Activated CD4-positive, alpha-beta T cell treated with anti-CD3 and anti-CD28 coated beads for 48 hours (primary cell): Measurements from ENCODE around the gene CA12.

Experiments used
- DNase-seq: peaks from one replicate; pipeline ENCODE4 v3.0.0-alpha.2; 2020

CA12 gene

DNA sequence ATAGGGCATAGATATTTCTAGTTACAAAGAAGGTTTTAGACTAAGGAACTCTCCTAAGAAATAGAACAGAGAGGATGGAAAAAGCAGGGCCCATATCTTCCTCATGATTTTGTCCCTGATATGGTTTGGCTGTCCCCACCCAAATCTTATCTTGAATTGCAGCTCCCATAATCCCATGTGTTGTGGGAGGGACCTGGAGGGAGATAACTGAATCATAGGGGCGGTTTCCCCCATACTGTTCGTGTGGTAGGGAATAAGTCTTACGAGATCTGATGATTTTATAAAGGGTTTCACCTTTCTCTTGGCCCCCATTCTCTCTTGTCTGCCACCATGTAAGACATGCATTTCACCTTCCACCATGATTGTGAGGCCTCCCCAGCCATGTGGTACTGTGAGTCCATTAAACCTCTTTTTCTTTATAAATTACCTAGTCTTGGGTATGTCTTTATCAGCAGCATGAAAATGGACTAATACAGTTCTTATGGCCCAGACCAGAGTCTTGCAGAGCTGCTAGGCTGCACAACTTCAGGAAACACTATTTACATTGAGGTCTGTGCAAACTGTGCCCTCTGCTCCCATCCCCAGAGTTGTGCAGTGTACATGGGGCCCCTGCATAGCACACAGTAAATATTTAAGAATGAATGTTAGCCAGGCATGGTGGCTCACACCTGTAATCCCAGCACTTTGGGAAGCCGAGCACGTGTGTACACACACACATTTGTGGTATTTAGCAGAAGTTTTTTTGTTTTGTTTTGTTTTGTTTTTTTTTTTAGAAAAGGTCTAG is 20.3 kb upstream of the CA12 start:
- DNase-seq = no peak

DNA sequence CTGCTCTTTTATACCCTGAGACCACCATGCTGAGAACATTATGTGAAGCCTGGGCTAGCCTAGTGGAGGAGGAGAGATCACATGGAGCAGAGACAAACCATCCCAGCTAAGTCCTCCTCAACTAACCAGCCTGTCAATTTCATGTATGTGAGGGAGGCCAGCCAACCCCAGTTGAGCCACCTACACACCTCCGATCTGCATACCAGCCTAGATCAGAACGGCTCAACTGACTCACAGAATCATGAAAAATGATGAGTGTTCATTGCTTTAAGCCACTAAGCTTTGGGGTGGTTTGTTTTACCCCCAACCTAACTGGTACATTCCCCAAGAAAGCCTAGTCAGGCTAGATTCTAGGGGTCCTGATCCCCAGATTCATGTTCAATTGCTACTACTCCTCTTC is 19.4 kb upstream of the CA12 start:
- peak; percentile 56 for DNase-seq

DNA sequence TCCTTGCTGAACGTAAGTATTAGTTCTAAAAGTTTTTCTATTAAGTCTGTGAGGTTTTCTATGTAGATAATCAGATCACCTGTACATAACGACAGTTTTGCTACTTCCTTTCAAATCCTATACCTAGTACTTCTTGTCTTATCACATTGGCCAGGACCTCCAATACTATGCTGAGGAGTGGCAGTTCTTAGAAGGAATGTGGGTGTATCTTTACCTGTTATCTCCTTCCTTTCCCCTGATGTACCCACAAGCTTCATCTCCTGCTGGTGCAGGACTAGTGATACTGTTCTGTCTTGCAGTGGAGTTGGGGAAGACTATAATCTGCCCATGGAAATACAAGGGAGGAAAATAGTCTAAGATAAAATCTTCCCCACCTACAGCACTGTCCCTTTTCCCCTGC is 16.8 kb upstream of the CA12 start:
- DNase-seq = no peak

DNA sequence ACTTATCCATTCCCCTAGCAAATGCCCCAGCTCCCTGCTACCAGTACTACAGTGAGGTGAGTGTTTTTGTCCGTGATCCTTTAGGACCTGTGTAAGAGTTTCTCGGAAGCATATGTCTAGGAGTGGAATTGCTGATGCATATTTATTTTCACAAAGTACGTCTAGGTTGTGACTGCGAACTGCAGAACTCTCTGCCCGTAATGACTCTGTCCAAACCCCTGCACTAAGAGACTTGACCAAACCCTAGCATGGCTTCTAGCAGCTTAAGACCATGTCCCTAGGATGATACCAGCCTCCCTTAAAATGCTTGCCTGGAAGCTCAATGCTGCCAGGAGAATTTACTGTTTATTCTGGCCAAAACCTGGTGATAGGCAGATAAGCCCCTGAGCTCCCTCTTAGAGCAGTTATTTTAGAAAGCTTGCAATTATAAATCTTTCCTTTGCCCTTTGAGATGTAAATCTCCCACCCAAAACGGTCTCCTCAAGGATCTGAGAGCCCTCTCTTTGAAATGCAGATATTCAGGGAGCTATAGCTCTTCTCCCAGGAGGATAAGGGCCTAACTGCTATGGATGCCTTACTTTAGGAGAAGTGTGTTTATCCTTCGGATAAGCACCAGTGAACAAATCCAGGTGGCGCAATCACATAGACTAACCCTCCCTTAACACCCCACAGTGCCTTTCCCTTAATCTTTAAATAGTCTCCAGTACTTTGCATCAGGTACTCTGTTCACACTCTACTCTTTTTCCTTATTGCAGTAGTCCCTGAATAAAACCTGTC is 14.7 kb upstream of the CA12 start:
- DNase-seq = no peak

DNA sequence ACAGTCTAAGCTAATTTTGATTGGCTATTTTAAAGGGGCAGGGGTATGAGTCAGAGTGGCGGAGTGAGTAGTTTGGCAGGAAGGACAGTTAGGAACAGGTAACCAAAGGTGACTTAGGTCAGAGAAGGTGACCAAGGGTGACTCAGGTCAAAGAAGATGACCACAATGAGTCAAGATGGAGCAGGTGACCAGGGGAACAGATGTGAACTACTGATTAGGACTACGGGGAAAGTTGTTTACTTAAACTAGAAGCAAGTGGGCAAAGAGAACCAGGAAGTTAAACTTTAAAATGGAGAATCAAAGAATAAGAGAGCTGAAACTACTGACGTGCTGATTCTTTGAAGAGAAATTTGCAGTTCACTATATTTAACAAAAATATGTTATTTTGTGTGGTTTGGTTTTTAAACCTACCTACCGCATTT is 14.1 kb upstream of the CA12 start:
- DNase-seq = no peak

DNA sequence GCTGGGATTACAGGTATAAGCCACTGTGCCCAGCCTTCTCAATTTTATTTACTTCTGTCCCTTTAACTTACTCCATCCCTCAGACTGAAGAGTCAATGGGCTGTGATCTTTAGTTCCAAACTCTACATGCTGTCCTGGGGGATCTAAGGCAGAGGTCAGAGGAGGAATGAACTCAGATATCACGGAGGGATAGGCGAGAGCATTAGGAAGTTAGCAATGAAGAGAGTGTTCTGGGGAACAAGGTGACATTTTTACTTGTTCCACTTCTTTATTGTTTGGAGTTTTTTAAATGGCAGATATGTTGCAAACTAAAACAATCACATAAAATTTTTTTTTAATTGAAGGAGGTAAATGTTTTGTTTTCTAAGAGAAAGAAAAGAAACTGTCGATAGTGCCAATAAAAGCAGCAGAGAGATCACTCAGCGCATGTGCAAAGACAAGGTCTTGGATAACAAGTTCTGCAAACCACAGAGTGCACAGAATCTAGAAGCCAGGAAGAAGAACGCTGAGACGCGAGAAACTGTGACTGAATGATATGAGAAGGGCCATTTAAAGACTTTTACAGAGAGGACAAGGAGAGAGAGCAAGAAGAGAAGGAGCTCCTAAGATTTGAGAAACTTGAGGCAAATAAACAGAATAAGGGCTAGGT is 10.8 kb upstream of the CA12 start:
- no peak for DNase-seq

DNA sequence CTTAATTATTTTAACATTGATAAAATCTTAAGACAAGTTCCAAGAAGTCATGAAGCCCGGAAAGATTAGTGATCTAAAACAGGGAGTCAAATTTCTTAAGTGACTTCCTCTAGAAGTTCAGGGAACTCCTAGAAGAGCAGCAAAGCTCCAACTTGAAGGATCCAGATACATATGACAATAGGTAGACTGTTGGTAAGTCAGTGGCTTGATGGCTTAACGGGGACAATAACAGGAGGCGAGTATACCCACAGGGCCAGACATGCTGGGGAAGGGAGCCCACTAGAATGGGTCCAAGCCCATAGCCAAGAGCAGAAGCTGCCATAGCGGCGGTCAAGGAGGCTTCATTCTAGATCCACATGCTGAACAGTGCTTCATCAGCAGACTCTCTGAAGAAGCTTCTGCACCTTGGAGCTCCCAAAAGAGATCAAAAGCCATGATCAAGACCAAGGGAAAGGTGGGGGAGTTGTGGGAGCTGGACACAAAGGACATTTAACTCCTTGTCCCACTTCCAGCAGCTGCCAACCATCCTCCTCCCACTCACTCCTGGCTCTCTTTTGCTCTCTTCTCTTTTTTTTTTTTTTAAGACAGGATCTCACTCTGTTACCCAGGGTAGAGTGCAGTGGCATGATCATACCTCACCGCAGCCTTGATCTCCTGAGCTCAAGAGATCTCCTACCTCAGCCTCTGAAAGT is 10.2 kb upstream of the CA12 start:
- DNase-seq = no peak

DNA sequence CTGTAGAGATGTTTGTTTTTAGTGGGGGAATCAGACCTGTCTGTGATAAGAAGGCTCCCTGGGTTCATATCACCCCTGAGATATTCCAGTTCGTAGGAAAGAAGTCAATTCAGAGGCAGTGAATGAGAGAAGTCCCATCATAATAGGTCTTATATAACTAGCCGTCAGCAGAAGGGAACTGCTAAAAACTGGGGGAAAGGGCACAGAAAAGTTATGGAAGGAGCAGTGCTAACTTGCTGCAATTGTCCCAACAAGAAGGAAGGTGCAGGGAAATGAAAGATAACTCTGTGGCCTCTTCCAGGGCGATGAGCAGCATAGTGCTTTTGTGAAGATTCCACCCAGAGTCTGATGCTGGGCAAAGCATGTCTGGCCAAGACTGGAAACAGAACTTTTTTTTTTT is 9.0 kb upstream of the CA12 start:
- no peak for DNase-seq

DNA sequence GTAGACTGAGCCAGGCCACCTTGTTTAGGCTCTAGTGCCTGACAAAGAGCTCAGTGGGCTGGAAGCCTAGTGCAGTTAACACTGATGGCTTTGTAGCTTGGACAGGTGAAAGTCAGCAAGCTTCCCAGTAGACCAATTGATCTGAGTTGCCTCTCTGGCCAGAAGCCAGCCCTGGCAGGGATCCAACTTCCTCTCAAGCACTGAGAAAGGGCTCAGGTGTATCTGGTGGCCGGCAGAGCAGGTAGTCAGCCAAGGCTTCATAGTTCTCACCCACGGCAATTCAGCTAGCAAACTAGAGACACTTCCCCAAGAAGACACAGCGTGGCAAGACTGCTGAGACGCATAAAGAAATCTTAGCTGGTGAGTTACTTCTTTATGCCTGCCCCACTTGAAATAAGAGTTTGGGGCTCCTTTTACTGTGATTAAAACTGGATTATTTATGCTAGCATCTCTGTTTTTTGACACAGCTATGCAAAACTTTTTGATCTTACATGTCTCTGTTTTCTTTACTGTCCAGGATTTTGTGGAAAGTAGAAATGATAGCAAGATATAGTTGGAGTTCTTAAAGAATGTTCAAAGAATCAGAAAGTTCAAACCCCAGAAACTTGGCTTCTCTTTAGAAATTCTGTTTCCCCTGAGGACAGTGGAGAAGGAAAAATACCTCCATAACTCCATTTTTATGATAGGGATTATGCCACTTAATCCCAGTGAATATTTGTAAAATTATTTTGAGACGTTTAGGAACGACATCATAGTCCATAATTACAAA is 8.4 kb upstream of the CA12 start:
- no peak for DNase-seq

DNA sequence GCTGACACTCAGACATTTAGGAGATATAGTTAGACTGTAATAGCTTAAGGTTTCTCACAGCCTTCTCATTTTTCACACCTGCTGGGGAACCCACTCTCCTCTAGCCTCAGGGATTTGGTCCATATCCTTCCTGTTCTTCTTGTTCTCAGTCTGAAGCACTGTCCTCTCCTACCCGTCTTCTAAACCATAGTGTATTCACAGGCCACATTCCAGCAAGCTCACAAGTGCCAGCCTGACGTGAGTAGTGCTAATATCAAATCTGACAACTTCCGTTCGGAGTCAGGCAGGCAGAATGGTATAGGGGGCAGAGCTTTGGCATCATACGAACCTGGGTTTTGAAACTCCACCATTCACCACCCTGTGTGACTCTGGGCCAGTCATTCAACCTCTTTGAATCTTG is 6.9 kb upstream of the CA12 start:
- DNase-seq = no peak

DNA sequence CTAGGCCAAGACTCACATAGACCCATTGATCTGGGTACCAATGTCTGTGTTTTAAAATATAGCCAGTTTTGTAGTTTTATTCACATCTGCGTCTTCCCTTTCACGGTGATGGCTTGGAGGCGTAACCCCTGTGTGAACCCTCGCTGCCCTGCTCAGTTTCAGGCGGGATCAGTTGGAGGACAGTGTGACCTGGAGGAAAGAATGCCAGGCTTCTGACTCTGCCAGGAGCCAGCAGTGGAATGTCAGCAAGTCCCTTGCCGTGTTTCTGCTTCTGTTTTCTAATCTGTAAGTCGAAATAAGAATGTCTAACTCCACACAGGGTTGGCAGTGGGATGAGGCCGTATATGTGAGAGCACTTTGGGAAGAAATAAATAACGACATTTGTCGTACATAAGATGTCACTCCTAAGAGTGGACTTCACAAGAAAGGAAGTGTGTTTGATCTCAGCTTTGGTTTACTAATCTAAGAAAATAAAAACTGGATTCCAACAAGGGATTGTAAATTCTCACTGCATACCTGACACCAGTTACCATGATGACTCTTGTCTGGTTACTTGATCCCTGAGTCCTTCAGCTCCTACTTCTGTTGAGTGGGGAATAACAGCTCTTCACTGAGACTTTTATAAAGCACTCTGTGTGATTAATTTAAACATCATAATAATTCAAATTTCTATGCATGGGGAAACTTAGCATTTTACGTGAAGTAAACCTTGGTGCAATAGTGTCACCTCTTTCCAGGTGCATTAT is 6.3 kb upstream of the CA12 start:
- DNase-seq = no peak

DNA sequence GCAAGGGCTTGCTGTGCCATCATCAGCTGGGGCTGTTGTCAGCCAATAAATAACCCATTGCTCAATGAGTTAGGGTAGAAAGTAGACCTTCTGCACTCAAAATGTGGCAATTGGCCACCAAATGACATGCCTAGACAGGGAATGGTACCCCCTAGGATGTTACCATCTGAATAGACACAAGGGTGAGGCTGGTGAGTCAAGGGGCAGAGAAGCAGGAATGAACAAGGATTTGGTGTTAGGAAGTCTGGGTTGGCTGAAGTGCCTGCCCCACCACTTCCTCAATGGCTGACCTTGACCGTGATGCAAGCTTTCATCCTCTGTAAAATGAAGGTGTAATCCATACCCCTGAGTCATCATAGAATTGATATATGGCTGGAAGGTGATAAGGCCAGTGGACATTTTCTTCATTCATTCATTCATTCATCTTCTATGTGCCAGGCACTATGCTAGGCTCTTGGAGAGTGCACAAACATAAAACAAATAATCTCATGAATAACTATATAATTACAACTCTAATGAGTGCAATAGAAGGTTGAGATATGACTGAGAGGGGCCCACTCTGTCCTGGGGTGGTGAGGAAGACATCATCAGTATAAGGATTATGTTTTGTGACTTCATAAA is 4.4 kb upstream of the CA12 start:
- DNase-seq = no peak

DNA sequence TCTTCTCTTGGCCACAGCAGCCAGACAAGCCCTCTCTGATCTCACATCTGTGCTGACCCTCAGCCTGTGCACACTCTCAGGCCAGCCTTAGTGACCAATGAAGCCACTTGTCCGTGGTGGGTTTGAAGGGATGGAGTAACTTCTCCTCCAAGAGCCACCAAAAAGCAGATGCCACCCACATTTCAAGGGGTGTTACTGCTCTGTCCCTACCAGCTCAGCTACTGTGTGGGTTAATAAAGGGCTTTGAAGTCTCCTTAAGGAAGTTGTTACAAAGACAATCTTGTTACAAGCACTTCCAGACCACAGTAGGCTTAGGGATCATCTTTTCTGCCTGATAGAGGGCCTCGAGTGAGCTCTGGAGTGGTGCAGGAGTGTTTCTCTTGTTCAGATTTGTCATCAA is 3.3 kb upstream of the CA12 start:
- no peak for DNase-seq

DNA sequence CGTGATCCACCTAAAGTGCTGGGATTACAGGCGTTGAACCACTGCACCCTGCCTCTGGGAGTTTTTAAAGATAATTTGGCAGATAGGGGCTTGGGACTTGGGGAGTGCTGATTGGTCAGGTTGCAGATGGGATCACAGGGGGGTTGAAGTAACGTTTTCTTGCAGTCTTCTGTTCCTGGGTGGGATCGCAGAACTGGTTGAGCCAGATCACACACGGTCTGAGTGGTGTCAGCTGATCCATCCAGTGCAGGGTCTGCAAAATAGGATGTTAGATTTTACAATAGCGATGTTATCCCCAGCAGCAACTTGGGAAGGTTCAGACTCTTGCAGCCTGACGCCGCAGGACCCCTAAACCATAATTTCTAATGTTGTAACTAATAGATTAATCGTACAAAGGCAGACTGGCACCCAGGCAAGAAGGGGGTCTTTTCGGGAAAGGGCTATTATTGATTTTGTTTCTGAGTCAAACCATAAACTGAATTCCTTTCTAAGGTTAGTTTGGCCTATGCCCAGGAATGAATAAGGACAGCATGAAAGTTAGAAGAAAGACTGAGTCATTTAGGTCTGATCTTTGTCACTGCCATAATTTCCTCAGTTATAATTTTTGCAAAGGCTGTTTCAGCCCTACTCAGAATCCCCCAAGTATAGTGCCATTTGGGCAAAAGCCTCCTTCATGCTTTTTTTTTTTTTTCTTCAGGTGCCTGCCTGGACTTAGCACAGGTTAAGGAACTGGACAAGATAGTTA is 1.5 kb upstream of the CA12 start:
- DNase-seq = no peak

DNA sequence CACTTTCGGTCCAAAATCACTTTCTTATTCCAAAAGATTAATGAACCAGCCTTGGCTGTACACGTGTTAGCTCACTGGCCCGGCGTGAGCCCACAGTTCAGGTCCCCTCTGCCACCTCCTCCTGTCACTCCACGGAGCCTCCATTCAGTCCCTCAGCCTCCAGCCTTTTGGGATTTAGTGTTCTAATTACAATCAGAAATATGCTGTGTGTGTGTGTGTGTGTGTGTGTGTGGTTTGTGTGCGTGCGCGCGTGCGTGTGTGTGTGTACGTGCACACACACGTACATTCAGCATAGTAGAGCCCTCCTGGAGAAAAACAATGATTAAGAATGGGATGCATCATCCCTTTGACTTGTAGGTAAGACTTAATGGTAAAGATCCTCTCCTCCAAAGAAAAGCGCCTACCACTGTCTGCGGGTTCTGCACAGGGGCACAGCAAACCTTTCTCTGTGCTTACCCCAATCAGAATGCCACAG is 801 bp downstream of the CA12 start:
- DNase-seq = no peak

DNA sequence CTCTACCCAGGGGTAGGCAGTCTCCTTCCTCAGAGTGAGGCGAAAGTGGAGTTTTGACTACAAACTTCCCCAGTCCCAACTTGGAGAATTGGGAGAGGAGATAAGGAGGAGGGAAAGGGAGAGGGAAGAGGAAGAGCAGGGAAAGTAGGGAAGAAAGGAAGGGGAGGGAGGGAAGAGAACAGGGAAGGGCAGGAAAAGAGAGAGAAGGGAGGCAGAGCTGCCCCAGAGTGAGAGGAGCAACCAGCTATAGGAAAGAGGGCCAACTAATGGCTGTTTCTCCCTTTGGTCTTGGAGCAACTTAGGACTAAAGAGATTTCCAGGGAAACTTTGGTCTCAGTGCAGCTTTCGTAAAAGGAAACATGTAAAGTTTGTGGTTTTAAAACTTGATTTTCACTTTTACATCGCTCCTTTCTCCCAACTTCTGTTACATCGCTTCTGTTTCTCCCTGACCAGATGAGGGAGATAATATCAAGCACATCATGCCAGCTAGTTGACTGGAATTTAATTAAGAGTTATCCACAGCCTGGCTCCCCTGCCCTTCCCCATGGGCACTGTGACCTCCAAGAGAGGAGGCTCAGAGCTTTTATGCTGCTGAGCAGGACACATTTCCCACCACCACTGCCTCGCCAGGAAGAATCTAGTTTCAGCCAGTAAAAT is 1.4 kb downstream of the CA12 start:
- no peak for DNase-seq

DNA sequence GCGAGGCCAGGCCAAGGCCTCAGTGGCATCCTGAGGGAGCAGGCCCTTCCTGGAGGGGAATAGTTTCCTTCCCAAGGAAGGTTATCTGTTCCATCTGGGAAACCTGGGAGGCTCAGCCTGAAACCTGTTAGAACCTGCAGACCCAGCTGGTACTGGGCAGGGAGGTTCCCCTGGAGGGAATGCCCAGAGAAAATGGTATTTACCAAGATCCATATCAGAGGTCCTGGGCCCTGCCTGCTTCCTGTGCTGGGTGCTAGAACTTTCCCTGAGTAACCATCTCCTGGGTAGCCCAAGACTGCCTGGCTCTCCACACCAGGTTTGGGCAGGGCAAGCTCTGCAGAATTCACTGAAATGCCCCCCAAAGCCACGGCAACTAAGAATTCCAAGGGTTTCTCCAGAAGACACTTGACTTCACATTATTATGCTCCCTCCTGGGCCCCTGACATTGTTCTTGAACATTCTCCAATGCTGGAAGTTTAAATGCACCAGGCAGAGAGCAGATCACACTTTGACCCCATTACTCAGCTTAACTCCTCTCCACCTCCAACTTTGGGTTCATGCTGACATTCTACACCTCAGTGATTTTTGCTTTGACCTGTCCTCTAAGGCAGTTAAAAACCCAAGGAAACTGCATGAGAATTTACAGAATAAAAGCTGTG is 2.0 kb downstream of the CA12 start:
- no peak for DNase-seq

DNA sequence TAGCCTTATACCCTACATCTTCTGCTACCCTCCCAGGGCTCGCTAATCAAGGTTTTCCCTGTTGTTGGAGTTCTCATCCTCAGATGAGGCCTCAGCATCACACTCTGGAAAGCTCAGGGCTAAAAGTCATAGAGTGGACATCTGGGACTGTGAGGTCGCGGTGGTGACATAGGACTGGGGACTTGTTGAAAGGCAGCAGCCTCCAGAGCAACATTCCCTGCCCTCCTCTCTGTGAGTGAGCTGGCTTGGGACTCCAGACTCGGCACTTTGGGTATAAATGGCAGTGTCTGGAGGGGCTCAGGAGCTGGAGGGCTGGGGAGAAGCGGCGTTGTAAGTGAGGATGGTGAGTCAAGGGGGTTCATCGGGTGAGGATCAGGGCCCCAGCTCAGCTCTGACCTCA is 2.7 kb downstream of the CA12 start:
- no peak for DNase-seq
